ENCODE data around the gene F2RL1. TPM values are rescaled to one million over a fixed set of nuclear protein-coding genes. Genes with fewer than 3 reads are reported as not detected.

F2RL1 gene
- total RNA-seq (2022; extraction: Qiagen RNA extraction) = 228 to 272 TPM (median 255 TPM) in 5 replicates

DNA sequence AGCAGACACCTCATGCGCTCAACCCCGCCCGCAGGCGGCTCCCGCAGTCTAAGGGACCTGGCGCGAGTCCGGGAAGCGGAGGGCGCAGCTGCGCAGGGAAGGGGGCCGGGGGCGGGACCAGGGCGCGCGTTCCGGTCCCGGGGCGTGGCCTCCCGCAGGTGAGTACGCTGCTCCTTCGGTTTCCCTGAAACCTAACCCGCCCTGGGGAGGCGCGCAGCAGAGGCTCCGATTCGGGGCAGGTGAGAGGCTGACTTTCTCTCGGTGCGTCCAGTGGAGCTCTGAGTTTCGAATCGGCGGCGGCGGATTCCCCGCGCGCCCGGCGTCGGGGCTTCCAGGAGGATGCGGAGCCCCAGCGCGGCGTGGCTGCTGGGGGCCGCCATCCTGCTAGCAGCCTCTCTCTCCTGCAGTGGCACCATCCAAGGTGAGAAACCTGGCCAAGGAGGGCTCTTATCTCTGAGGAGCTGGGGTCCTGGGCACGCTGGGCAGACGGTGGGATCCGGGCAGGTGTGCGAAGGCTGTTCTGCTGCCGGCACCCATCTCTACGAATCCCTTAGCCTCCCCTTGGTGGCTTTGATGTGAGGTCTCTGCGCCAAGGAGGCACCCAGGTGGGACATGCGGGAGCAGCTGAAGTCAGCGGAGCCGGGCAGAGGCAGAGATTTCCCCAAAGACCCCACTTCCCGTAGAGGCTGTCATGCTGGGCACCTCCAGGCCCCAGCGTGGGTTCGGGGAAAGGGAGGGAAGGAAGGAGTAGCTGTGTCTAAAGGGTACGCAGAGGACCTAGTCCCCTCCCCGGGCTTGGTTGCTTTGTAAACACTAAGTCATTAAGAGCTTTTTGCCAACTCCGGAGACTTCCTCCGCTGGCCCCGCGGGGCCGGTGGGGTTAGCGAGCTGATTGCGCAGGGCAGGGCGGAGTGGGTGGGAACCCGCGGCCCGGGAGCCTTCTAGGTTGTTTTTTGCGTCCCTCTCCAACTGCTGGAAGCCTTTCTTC is at the start of gene F2RL1:
Gene F2RL1 (plus strand): TSS at position 187 of the 988 bp plus-strand sequence. CDS start 153 bp downstream, at position 340.

GRCh38 chr5:76849419-76850291 is 30.8 kb downstream of the F2RL1 start, which contains the start of gene S100Z:
Gene S100Z (plus strand): TSS chr5:76850014. CDS start chr5:76875360, 25,346 bp downstream.

Other genes starting within 250 kb of the F2RL1 start
- 2.9 to 4.0 TPM (median 2.9 TPM) in 5 replicates for gene F2RL2, start 195.6 kb upstream of the F2RL1 start, total RNA-seq (2022; extraction: Qiagen RNA extraction)
- 37.6 to 64.1 TPM (median 53.0 TPM) in 5 replicates for gene F2R, start 102.9 kb upstream of the F2RL1 start, total RNA-seq (2022; extraction: Qiagen RNA extraction)
- gene S100Z, start 31.0 kb downstream of the F2RL1 start, total RNA-seq (2022; extraction: Qiagen RNA extraction) = not detected in 5 replicates
- gene CRHBP, start 134.0 kb downstream of the F2RL1 start, total RNA-seq (2022; extraction: Qiagen RNA extraction) = 0.16 to 0.38 TPM (median 0.32 TPM) in 3 of 5 replicates, not detected in the others
- 11.0 to 14.7 TPM (median 13.7 TPM) in 5 replicates for gene AGGF1, start 211.4 kb downstream of the F2RL1 start, total RNA-seq (2022; extraction: Qiagen RNA extraction)

All from A549 treated with Hydrocortisone at 1 μM for 4 hours (cell line).